ENCODE measurements around the gene DPP10.

The DPP10 gene

DNA sequence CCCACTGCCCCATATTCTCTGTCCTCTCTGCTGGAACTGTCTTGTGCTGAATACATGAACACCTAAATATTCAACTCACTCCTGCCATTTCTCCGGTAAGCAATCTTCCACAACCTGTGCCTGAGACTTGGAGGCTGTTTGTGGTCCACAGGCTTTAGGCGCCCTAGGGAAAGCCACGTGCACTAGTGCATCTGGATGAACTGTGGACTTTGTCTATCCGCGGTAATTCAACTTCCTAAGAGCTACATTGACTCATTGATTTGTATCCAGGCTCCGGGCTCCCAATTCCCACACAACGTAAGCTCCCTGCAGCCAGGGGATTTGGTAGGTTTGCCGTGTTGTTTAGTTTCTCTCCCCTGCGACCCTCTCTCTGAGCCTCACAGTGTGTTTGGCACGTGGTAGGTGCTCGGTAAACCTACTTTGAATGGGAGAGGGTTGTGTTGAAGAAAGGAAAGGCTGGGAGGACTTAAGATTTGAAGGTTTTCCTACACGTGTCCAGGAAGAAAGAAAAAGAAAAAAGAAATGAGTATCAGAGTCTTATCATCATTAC is 718.2 kb downstream of the DPP10 start (continued):
- no peak for TF ChIP-seq ZNF529 (tag by site-specific recombination; IDR thresholded peaks at IDR 0.05; ENCODE audit: insufficient replicate concordance)
- no peak for TF ChIP-seq ZNF621 (tag by site-specific recombination; IDR thresholded peaks at IDR 0.05)
- TF ChIP-seq SETDB1 (IDR thresholded peaks at IDR 0.05; ENCODE audit: insufficient read length, low read length), result no peak
- TF ChIP-seq, protein P1, sequence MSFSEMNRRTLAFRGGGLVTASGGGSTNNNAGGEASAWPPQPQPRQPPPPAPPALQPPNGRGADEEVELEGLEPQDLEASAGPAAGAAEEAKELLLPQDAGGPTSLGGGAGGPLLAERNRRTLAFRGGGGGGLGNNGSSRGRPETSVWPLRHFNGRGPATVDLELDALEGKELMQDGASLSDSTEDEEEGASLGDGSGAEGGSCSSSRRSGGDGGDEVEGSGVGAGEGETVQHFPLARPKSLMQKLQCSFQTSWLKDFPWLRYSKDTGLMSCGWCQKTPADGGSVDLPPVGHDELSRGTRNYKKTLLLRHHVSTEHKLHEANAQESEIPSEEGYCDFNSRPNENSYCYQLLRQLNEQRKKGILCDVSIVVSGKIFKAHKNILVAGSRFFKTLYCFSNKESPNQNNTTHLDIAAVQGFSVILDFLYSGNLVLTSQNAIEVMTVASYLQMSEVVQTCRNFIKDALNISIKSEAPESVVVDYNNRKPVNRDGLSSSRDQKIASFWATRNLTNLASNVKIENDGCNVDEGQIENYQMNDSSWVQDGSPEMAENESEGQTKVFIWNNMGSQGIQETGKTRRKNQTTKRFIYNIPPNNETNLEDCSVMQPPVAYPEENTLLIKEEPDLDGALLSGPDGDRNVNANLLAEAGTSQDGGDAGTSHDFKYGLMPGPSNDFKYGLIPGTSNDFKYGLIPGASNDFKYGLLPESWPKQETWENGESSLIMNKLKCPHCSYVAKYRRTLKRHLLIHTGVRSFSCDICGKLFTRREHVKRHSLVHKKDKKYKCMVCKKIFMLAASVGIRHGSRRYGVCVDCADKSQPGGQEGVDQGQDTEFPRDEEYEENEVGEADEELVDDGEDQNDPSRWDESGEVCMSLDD (tag by site-specific recombination; IDR thresholded peaks at IDR 0.05), result no peak
- no peak for TF ChIP-seq YY2 (tag by site-specific recombination; IDR thresholded peaks at IDR 0.05)
- TF ChIP-seq ZNF707 (tag by site-specific recombination; IDR thresholded peaks at IDR 0.05), result no peak

- TF ChIP-seq ZNF16 (tag by site-specific recombination; IDR thresholded peaks at IDR 0.05; ENCODE audit: low read depth) (no peak), ZNF747 (tag by site-specific recombination; IDR thresholded peaks at IDR 0.05) (no peak), ZBTB8A (tag by site-specific recombination; IDR thresholded peaks at IDR 0.05) (no peak), ZFHX2 (tag by site-specific recombination; conservative IDR thresholded peaks at IDR 0.05) (no peak), ZNF169 (tag by site-specific recombination; IDR thresholded peaks at IDR 0.05) (no peak), HOXA7 (CRISPR knock-in tag; IDR thresholded peaks at IDR 0.05; ENCODE audit: borderline replicate concordance) (no peak)
- Histone ChIP-seq H3K4me3 (ENCODE audit: low read depth, low read length) (no peak overlapping the region; the same call in 1 of the 2 replicates), H3K36me3 (ENCODE audit: control insufficient read depth in 2 of 2, insufficient read depth in 1 of 2, low read length in 2 of 2) (no peaks in the 10 kb centered on the region), H3K4me1 (ENCODE audit: control insufficient read depth, insufficient read depth, low read length) (no peaks in the 10 kb centered on the region), H3K27ac (ENCODE audit: extremely low read depth, low read depth, low read length) (no peak overlapping the region), H3K9me3 (ENCODE audit: control insufficient read depth, insufficient read depth, low read depth, low read length) (no peaks in the 10 kb centered on the region)
- ChIA-PET CTCF (no interaction called here), POLR2A (no interaction called here)
Observed at GRCh38 chr2:115161081-115161770, 718.8 kb downstream of the DPP10 start.

DNA sequence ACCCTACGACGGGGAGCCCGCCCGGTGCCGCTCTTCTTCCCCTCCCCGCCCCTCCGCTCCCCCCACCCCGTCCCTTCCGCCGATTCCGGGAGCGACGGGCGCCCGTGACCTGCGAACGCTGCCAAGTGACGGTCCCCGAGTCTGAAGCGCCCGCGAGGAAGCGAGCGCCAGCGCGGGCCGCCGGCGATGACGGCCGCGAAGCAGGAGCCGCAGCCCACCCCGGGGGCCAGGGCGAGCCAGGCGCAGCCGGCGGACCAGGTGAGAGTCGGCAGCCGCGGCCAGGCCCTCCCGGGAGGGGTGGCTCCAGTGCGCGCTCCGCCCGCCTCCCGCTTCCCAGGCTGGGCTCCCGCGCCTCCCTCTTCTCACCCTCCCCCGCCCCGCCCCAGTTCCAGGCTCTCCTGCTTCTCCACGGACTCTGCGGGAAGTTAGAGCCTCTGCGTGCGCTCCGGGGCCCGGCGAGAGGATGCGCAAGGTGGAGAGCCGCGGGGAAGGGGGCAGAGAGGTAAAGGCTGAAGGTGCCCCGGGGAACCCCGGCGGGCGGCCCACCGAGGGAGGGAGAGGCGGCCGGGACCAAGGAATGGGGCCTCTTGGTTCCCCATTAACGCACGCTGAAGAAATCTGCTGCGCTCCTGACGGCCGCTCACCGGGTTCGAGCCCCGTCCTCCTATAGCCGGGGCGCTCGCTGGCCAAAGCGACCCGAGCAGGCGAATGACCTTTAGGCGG is 719.5 kb downstream of the DPP10 start:
- H3K4me1 ChIP-seq (ENCODE audit: control insufficient read depth, insufficient read depth, low read length), result no peaks in the 10 kb centered on the region
- ChIA-PET POLR2A (no interaction called here), CTCF (no interaction called here)
- H3K36me3 ChIP-seq (ENCODE audit: control insufficient read depth in 2 of 2, insufficient read depth in 1 of 2, low read length in 2 of 2), result no peaks in the 10 kb centered on the region
- H3K9me3 ChIP-seq (ENCODE audit: control insufficient read depth, insufficient read depth, low read depth, low read length), result no peaks in the 10 kb centered on the region
- no peak overlapping the region; the same call in 1 of the 2 replicates for H3K4me3 ChIP-seq (ENCODE audit: low read depth, low read length)
- no peak overlapping the region for H3K27ac ChIP-seq (ENCODE audit: extremely low read depth, low read depth, low read length)
- TF ChIP-seq KLF16 (tag by site-specific recombination; IDR thresholded peaks at IDR 0.05) (no peak), HOXD13 (CRISPR knock-in tag; IDR thresholded peaks at IDR 0.05; ENCODE audit: borderline replicate concordance) (no peak), MZF1 (tag by site-specific recombination; IDR thresholded peaks at IDR 0.05; ENCODE audit: borderline replicate concordance) (no peak), REPIN1 (tag by site-specific recombination; IDR thresholded peaks at IDR 0.05; ENCODE audit: low read depth) (no peak), ZNF121 (tag by site-specific recombination; IDR thresholded peaks at IDR 0.05) (no peak), ZNF610 (tag by site-specific recombination; IDR thresholded peaks at IDR 0.05; ENCODE audit: borderline replicate concordance) (no peak), ZNF521 (tag by site-specific recombination; IDR thresholded peaks at IDR 0.05) (no peak), ZBTB49 (tag by site-specific recombination; IDR thresholded peaks at IDR 0.05; ENCODE audit: low read depth) (no peak), ZNF670 (tag by site-specific recombination; IDR thresholded peaks at IDR 0.05; ENCODE audit: low read depth) (no peak), MYNN (tag by site-specific recombination; IDR thresholded peaks at IDR 0.05; ENCODE audit: borderline replicate concordance) (no peak), ZNF664 (tag by site-specific recombination; IDR thresholded peaks at IDR 0.05) (no peak), SP2 (tag by site-specific recombination; IDR thresholded peaks at IDR 0.05) (no peak)
- TF ChIP-seq, protein P2, sequence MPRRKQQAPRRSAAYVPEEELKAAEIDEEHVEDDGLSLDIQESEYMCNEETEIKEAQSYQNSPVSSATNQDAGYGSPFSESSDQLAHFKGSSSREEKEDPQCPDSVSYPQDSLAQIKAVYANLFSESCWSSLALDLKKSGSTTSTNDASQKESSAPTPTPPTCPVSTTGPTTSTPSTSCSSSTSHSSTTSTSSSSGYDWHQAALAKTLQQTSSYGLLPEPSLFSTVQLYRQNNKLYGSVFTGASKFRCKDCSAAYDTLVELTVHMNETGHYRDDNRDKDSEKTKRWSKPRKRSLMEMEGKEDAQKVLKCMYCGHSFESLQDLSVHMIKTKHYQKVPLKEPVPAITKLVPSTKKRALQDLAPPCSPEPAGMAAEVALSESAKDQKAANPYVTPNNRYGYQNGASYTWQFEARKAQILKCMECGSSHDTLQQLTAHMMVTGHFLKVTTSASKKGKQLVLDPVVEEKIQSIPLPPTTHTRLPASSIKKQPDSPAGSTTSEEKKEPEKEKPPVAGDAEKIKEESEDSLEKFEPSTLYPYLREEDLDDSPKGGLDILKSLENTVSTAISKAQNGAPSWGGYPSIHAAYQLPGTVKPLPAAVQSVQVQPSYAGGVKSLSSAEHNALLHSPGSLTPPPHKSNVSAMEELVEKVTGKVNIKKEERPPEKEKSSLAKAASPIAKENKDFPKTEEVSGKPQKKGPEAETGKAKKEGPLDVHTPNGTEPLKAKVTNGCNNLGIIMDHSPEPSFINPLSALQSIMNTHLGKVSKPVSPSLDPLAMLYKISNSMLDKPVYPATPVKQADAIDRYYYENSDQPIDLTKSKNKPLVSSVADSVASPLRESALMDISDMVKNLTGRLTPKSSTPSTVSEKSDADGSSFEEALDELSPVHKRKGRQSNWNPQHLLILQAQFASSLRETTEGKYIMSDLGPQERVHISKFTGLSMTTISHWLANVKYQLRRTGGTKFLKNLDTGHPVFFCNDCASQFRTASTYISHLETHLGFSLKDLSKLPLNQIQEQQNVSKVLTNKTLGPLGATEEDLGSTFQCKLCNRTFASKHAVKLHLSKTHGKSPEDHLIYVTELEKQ (tag by site-specific recombination; IDR thresholded peaks at IDR 0.05; ENCODE audit: borderline replicate concordance), result no peak
